ENCODE data around the gene ALDH8A1.

GRCh38 chr6:134945045-134945444, 4.9 kb downstream of the ALDH8A1 start:
- TF ChIP-seq CTCF (conservative IDR thresholded peaks at IDR 0.05): no peak
- TF ChIP-seq EZH2 (IDR thresholded peaks at IDR 0.05; ENCODE audit: low read depth): no peak
